Measurements from ENCODE around the gene DLEU7. TPM values are rescaled to one million over a fixed set of nuclear protein-coding genes. Genes with fewer than 3 reads are reported as not detected.
A peak's percentile ranks its signal among the peaks of the same experiment; 100 is the strongest.

Gene DLEU7
- total RNA-seq, 1 experiment from 2014 or later: 1.5 TPM

DNA sequence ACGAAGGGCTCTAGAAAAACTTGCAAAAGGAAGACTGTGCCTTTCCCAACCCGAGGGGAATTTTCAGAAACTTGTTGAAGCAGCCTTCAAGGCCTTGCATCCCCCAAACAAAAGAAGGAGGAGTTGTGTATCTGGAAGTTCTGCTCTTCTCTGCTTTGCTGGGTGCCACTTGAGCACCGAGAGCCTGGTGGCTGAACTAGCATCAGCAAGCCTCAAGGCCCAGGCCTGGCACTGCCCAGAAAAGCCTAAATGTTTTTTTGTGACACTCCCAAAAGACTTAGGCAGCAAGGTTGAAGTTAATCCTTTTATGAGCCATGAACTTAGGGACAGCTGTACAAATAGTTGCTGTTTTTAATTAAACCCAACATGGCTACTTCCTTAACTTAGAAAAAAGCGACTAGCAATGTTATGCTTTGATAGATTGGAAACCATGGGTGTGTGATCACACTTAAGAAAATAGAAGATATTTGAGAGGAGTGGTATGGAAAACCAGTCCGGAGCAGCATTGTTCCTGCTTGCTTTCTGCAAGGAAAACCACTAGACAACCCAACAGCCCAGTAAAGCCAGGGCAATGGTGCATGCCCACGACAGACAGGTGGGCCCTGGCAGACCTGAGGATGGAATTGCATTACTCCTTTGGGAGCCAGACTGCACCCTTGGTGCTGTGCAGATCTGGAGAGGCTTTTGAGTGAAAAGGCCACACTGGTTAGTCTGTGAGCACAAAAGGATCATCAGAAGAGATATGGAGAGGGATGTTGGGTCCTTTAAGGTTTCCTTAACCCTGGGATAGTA lies 788 bp upstream of the DLEU7 start:
- Histone ChIP-seq H2BK15ac (ENCODE audit: low read depth, low read length) (no peak overlapping the region), H3K4me1 (ENCODE audit: insufficient read depth, low read length) (peaks cover 4% of the 10 kb centered on the region; the same call in 1 of the 2 replicates), H3K4ac (ENCODE audit: low read depth, low read length) (no peak overlapping the region), H4K20me1 (ENCODE audit: control insufficient read depth, insufficient read depth, insufficient read length) (no peaks in the 10 kb centered on the region), H2AK5ac (ENCODE audit: insufficient read length, low read length) (no peak overlapping the region), H2BK5ac (ENCODE audit: insufficient read length, low read length) (no peak overlapping the region), H3K27ac (ENCODE audit: insufficient read length, low read depth, low read length) (no peak overlapping the region), H3K56ac (ENCODE audit: insufficient read length, low read depth, low read length) (no peak overlapping the region), H3K27me3 (ENCODE audit: insufficient read depth, low read length) (peaks cover 2% of the 10 kb centered on the region; the same call in 1 of the 2 replicates), H3K14ac (ENCODE audit: insufficient read depth, low read length) (no peak overlapping the region), H3T11ph (ENCODE audit: low read length) (no peak overlapping the region), H3K4me2 (ENCODE audit: insufficient read depth, insufficient read length, low read length) (peak overlapping the region; percentile 69), H3K23me2 (ENCODE audit: insufficient read length, low read depth, low read length, poor library complexity, severe bottlenecking) (peaks cover 11% of the 10 kb centered on the region), H4K8ac (replicated peaks; ENCODE audit: insufficient read length, low read depth, low read length) (no peak overlapping the region), H4K91ac (ENCODE audit: insufficient read length, low read depth, low read length) (no peak overlapping the region), H3K79me2 (ENCODE audit: insufficient read depth, low read length) (no peaks in the 10 kb centered on the region), H2BK20ac (ENCODE audit: low read depth, low read length, poor library complexity, severe bottlenecking) (no peak overlapping the region), H3K23ac (ENCODE audit: insufficient read length, low read depth, low read length) (no peak overlapping the region), H3K79me1 (ENCODE audit: insufficient read depth, low read depth, low read length, poor library complexity, severe bottlenecking) (no peaks in the 10 kb centered on the region), H3K9ac (ENCODE audit: extremely low read depth, insufficient read length, low read length) (no peak overlapping the region), H2AFZ (ENCODE audit: low read length) (no peak overlapping the region), H4K5ac (ENCODE audit: insufficient read length, low read depth, low read length) (no peak overlapping the region), H2BK12ac (ENCODE audit: insufficient read length, low read depth, low read length) (no peak overlapping the region), H3K18ac (ENCODE audit: insufficient read length, low read depth, low read length) (no peak overlapping the region), H3K9me3 (ENCODE audit: control insufficient read depth, low read depth, low read length) (no peaks in the 10 kb centered on the region), H2BK120ac (ENCODE audit: low read depth, low read length, poor library complexity, severe bottlenecking) (no peak overlapping the region)
- no CpG with 5 or more reads among the region's 6 CpGs for WGBS (ENCODE audit: extremely low coverage, insufficient read length, low lambda C conversion rate)
- H3K27me3 Mint-ChIP-seq (ENCODE audit: low read depth): peaks cover 61% of the 10 kb centered on the region
- peak overlapping the region in 1 of 3 experiments; percentile 86; a peak in 1 of 7 replicates for H3K27ac Mint-ChIP-seq
- H3K9me3 Mint-ChIP-seq: no peaks in the 10 kb centered on the region; a peak in 3 of 5 replicates
- H3K4me1 Mint-ChIP-seq: peaks cover 20 to 24% of the 10 kb centered on the region in 2 experiments
- DNase-seq: no peak
- peak overlapping the region; percentile 68 to 87 for H3K4me3 Mint-ChIP-seq
- peaks cover 0 to 3% (median 2%) of the 10 kb centered on the region in 3 experiments; a peak in 4 of 7 replicates for H3K36me3 Mint-ChIP-seq (ENCODE audit: insufficient read depth in 1 of 3, low read depth in 3 of 3)
- TF ChIP-seq, protein P1, sequence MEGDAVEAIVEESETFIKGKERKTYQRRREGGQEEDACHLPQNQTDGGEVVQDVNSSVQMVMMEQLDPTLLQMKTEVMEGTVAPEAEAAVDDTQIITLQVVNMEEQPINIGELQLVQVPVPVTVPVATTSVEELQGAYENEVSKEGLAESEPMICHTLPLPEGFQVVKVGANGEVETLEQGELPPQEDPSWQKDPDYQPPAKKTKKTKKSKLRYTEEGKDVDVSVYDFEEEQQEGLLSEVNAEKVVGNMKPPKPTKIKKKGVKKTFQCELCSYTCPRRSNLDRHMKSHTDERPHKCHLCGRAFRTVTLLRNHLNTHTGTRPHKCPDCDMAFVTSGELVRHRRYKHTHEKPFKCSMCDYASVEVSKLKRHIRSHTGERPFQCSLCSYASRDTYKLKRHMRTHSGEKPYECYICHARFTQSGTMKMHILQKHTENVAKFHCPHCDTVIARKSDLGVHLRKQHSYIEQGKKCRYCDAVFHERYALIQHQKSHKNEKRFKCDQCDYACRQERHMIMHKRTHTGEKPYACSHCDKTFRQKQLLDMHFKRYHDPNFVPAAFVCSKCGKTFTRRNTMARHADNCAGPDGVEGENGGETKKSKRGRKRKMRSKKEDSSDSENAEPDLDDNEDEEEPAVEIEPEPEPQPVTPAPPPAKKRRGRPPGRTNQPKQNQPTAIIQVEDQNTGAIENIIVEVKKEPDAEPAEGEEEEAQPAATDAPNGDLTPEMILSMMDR (conservative IDR thresholded peaks at IDR 0.05): no peak

Measured in H9 (cell line).